SK-N-SH treated with all-trans-retinoic acid at 6 μM for 48 hours (cell line): ENCODE results near the gene KRTAP10-10.

Source experiments
- ARNTL ChIP-seq: fragments of 450-650 bp; formaldehyde crosslinking; IDR thresholded peaks from 2 replicates; pipeline ENCODE4 v1.5.0; 2020; ENCODE audit warnings: low read depth, mild to moderate bottlenecking, moderate library complexity, borderline replicate concordance
- BACH2 ChIP-seq: fragments of 250-450 bp; sonication (Bioruptor Pico); IDR thresholded peaks from 2 replicates; pipeline ENCODE4 v1.9.0; 2021; ENCODE audit warnings: mild to moderate bottlenecking, borderline replicate concordance
- PATZ1 ChIP-seq: fragments of 250-450 bp; sonication (Bioruptor Pico); IDR thresholded peaks from 2 replicates; pipeline ENCODE4 v1.8.0; 2020; ENCODE audit warnings: mild to moderate bottlenecking, moderate library complexity, borderline replicate concordance
- POU6F1 ChIP-seq: fragments of 250-450 bp; sonication (Bioruptor Pico); IDR thresholded peaks from 2 replicates; pipeline ENCODE4 v1.8.0; 2021; ENCODE audit warnings: low read depth, mild to moderate bottlenecking, moderate library complexity, borderline replicate concordance
- SNAI2 ChIP-seq: fragments of 250-450 bp; sonication (Bioruptor Pico); IDR thresholded peaks from 2 replicates; pipeline ENCODE4 v1.5.0; 2020; ENCODE audit warnings: mild to moderate bottlenecking, moderate library complexity
- TOX ChIP-seq: fragments of 250-450 bp; sonication (Bioruptor Pico); IDR thresholded peaks from 2 replicates; pipeline ENCODE4 v1.8.0; 2021; ENCODE audit warnings: mild to moderate bottlenecking, moderate library complexity, borderline replicate concordance
- ZC3H10 ChIP-seq: fragments of 250-450 bp; sonication (Bioruptor Pico); IDR thresholded peaks from 2 replicates; pipeline ENCODE4 v1.5.1; 2021; ENCODE audit warnings: mild to moderate bottlenecking, moderate library complexity
- ZFP3 ChIP-seq: fragments of 250-450 bp; sonication (Bioruptor Pico); IDR thresholded peaks from 2 replicates; pipeline ENCODE4 v1.5.0; 2020; ENCODE audit warnings: mild to moderate bottlenecking, moderate library complexity

GRCh38 chr21:44639331-44639655, 2.1 kb downstream of the KRTAP10-10 start:
- TF ChIP-seq BACH2 (CRISPR knock-in tag) (no peak), TOX (CRISPR knock-in tag) (no peak), POU6F1 (CRISPR knock-in tag) (no peak), ZFP3 (CRISPR knock-in tag) (no peak), ARNTL (CRISPR knock-in tag) (no peak), PATZ1 (CRISPR knock-in tag) (no peak), SNAI2 (CRISPR knock-in tag) (no peak), ZC3H10 (CRISPR knock-in tag) (no peak)
